Measurements from ENCODE around the gene DIPK1B. TPM values are rescaled to one million over a fixed set of nuclear protein-coding genes. Genes with fewer than 3 reads are reported as not detected.

Gene DIPK1B
- total RNA-seq, 1 experiment from 2014 or later: 4.0 TPM

DNA sequence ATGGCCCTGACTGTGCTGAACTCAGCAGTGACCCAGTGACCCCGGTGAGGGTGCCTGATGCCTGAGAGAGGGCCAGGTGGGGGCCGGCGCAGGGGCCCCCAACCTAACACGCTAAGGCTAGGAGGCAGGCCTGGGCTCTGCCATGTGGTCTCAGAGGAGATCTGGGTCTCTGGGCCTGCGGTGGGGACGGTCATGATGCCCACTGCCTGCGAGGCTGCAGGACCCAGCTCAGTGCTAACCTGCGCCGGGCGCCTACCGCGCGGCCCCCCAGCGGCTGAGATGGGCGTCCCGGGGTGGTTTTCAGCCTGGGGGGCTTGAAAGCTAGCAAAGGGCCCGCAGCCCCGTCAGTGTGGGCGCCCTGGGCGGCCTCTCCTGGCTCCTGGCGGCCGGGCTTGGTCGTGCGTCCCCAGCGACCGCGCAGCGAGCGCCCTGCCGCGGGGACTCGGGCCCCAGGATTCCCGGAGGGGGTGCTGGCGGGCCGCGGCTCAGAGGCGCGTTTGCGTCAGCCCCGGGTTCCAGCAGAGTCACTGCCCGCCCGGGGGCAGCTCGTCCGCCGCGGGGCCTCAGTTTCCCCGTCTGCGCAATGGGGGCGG, 47.2 kb upstream of the DIPK1B start:
- CTCF ChIA-PET: no interaction called here
- no TSS peak for BruUV-seq (replicated peaks)

DNA sequence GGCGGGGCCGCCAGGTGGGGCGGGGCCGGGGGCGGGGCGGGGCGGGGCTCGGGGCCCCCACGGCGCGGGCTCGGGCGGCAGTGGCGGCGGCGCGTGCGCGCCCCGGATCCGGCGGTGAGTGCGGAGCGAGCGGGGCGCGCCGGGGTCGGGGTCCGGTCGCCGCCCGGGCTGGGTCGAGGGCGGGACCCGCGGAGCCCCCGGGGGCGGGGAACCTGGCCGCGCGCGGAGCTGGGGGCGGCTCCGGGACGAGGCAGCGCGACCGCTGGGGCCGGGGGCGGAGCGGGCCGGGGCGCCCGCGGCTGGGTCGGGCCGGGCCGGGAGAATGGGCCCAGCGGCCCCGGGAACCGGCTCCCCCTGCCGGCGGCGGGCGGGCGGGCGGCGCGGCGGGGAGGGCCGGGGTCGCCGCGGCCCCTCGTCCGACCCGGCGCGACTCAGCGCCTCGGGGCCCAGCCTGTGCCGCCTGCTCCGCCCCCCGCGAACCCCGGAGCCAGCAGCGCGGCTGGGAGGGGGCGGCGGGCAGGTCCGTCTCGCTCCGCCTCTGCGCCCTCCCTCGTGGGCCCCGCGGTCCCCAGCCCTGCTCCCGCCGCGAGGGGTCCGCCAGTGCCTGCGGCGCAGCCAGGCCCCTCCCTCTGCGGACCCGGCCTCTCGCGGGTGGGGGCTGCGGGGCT, 46.5 kb upstream of the DIPK1B start:
- TF ChIP-seq, protein P1, sequence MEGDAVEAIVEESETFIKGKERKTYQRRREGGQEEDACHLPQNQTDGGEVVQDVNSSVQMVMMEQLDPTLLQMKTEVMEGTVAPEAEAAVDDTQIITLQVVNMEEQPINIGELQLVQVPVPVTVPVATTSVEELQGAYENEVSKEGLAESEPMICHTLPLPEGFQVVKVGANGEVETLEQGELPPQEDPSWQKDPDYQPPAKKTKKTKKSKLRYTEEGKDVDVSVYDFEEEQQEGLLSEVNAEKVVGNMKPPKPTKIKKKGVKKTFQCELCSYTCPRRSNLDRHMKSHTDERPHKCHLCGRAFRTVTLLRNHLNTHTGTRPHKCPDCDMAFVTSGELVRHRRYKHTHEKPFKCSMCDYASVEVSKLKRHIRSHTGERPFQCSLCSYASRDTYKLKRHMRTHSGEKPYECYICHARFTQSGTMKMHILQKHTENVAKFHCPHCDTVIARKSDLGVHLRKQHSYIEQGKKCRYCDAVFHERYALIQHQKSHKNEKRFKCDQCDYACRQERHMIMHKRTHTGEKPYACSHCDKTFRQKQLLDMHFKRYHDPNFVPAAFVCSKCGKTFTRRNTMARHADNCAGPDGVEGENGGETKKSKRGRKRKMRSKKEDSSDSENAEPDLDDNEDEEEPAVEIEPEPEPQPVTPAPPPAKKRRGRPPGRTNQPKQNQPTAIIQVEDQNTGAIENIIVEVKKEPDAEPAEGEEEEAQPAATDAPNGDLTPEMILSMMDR (IDR thresholded peaks at IDR 0.05; ENCODE audit: unreplicated experiment): no peak
- peaks cover 31% of the 10 kb centered on the region for H3K27me3 Mint-ChIP-seq (ENCODE audit: unreplicated experiment)
- H3K4me3 Mint-ChIP-seq (ENCODE audit: low read depth, unreplicated experiment): no peak overlapping the region
- H3K9me3 Mint-ChIP-seq (ENCODE audit: low read depth, unreplicated experiment): no peaks in the 10 kb centered on the region
- CTCF ChIA-PET: no interaction called here
- intact Hi-C loops (cut with micrococcal nuclease; ENCODE audit: unreplicated experiment): no loop called here
- no TSS peak for BruUV-seq (replicated peaks)
- no peaks in the 10 kb centered on the region for H3K36me3 Mint-ChIP-seq (ENCODE audit: insufficient read depth, unreplicated experiment)
- no peak overlapping the region for H3K27ac Mint-ChIP-seq (ENCODE audit: unreplicated experiment)
- H3K4me1 Mint-ChIP-seq (ENCODE audit: low read depth, unreplicated experiment): no peaks in the 10 kb centered on the region
- DNase-seq: no peak

More for the DNA sequence above, 47.2 kb upstream of the DIPK1B start:
- Mint-ChIP-seq H3K36me3 (ENCODE audit: insufficient read depth, unreplicated experiment) (no peaks in the 10 kb centered on the region), H3K9me3 (ENCODE audit: low read depth, unreplicated experiment) (no peaks in the 10 kb centered on the region), H3K27me3 (ENCODE audit: unreplicated experiment) (peaks cover 25% of the 10 kb centered on the region), H3K4me1 (ENCODE audit: low read depth, unreplicated experiment) (no peaks in the 10 kb centered on the region), H3K27ac (ENCODE audit: unreplicated experiment) (no peak overlapping the region), H3K4me3 (ENCODE audit: low read depth, unreplicated experiment) (peak overlapping the region; percentile 41)
- TF ChIP-seq, protein P1 (IDR thresholded peaks at IDR 0.05; ENCODE audit: unreplicated experiment): peak; percentile 19
- intact Hi-C loops (cut with micrococcal nuclease; ENCODE audit: unreplicated experiment): no loop called here
- DNase-seq: no peak

DNA sequence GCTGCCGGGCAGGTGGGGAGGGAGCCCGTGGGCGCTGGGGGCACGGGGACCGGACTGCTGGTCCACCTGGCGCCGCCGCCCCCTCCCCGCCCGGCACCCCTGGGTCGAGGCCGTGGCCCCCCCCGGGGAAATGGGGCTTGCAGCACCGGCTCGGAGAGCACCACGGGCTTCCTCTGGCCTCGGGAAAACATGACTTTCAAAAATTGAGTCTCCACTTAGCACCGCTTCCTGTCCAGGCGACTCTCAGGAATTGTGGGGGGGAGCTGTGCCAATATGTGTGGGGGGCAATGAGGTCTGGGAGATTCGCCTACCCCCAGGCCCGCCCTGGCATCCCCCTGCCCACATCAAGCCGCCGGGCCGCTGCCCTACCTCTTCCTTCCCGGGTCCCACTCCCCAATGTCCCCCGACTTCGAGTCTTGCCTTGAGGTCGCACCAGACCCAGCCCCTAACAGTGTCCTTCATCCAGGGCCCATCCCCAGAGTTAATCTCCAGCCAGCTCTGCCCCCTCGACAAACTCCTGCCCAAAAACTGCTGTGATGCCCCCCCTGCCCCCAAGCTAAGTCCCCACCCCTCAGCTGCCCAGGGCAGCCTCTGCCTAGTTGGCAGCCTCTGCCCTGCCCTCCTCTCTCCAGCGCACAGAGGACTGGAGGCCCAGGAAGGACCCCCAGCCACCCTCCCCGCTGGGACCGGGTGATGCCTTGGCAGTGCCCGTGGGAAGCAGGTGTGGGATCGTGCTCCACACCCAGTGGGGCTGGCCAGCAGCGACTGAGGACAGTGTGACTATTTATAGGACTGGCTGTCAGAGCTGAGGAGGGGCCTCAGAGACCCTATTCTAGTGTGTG, 45.8 kb upstream of the DIPK1B start:
- Mint-ChIP-seq H3K36me3 (ENCODE audit: insufficient read depth, unreplicated experiment) (peaks cover 3% of the 10 kb centered on the region), H3K4me3 (ENCODE audit: low read depth, unreplicated experiment) (peak overlapping the region; percentile 41), H3K27me3 (ENCODE audit: unreplicated experiment) (peaks cover 36% of the 10 kb centered on the region), H3K9me3 (ENCODE audit: low read depth, unreplicated experiment) (no peaks in the 10 kb centered on the region), H3K4me1 (ENCODE audit: low read depth, unreplicated experiment) (no peaks in the 10 kb centered on the region), H3K27ac (ENCODE audit: unreplicated experiment) (no peak overlapping the region)
- TF ChIP-seq, protein P1 (IDR thresholded peaks at IDR 0.05; ENCODE audit: unreplicated experiment): no peak
- intact Hi-C loops (cut with micrococcal nuclease; ENCODE audit: unreplicated experiment): no loop called here
- DNase-seq: no peak
- CTCF ChIA-PET: no interaction called here
- no TSS peak for BruUV-seq (replicated peaks)

DNA sequence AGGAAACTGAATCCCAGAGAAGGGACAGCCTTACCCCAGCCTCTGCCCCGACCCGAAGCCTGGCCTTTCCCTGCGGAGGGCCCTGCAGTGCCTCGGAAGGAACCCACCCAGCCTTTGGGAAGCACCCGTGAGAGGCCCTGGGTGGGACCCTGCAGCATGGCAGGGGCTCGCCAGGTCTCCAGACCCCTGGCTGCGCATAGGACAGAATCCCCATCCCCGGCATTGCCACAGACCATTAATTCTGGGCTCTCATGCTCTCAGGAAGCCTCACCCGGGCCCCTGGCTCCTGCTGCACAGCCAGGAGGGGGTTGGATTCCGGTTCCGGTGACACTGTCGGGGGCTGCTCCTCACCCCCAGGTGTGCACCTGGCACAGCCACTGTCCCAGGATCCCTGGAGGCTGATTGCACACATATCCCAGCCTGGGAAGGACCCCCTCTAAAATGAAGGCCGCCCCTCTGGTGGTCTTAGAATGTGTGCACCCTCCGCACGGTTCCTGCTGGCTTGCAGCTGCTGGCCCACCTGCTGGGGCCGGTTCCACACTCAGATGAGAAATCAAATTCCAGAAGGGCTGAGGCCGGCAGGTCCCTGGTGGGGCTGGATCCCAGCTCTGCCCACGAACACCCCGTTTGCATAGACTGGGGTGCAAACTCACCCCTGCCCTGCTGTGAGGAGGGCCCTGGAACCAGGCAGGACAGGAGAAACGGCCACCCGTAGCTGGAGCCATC, 45.0 kb upstream of the DIPK1B start:
- intact Hi-C loops (cut with micrococcal nuclease; ENCODE audit: unreplicated experiment): no loop called here
- Mint-ChIP-seq H3K4me1 (ENCODE audit: low read depth, unreplicated experiment) (no peaks in the 10 kb centered on the region), H3K9me3 (ENCODE audit: low read depth, unreplicated experiment) (no peaks in the 10 kb centered on the region), H3K36me3 (ENCODE audit: insufficient read depth, unreplicated experiment) (peaks cover 10% of the 10 kb centered on the region), H3K27me3 (ENCODE audit: unreplicated experiment) (peaks cover 36% of the 10 kb centered on the region), H3K27ac (ENCODE audit: unreplicated experiment) (no peak overlapping the region), H3K4me3 (ENCODE audit: low read depth, unreplicated experiment) (no peak overlapping the region)
- DNase-seq: no peak
- no TSS peak for BruUV-seq (replicated peaks)
- TF ChIP-seq, protein P1 (IDR thresholded peaks at IDR 0.05; ENCODE audit: unreplicated experiment): no peak
- CTCF ChIA-PET: interaction anchor here (0.7 kb wide), 1 partner anchor 26 kb away, joined by 3 read pairs; no protein-coding TSS in a partner anchor
